GM19043 (cell line): Measurements from ENCODE around the gene CCDC50.

Experiments used
- ATAC-seq: cut with Tn5 transposase; IDR thresholded peaks from one replicate; pipeline ENCODE4 v1.9.1; 2021; ENCODE audit warnings: low read depth; ENCODE audit not compliant: unreplicated experiment

The CCDC50 gene, protein sequence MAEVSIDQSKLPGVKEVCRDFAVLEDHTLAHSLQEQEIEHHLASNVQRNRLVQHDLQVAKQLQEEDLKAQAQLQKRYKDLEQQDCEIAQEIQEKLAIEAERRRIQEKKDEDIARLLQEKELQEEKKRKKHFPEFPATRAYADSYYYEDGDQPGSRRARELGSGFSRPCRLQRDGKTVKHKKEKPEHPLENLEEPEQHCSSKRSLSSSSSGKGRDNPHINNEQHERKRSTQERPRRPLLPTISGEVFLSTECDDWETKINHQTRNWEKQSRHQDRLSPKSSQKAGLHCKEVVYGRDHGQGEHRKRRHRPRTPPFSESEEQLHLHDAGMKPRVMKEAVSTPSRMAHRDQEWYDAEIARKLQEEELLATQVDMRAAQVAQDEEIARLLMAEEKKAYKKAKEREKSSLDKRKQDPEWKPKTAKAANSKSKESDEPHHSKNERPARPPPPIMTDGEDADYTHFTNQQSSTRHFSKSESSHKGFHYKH

DNA sequence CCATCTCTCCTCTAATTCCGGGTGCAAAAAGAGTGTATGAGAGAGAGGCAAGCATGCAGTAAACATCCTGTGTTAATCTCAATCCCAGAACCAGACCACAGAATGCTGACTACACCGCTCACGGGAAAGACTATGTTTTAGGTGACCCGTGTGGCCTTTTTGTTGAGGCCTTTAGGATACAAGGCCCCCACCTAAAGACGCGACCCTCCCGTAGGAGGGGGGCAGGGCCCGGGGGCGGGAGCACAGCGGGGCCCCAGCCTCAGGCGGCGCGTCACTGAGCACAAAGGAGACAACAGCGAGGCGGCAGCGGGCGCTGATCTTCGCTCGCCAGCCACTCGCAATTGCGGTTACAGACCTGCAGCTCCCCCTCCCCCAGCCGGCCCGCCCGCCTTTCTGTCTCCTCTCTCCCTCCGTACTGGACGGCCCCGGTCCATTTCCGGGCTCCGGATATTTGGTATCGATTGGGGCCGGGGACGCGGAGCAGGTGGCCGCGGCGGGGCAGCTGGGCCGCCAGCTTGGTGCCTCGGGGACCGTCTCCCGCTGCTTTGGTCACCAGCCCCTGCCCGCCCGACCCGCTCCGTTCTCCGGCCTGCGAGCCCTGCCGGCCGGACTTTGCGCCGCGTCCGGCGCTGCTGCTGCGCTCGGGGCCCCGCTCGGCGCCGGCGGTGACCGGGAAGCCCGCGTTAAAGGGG is at the start of gene CCDC50:
CCDC50 (plus strand) TSS at position 433 of the 692 bp plus-strand sequence. CDS start 281 bp downstream, outside the sequence.
- peak; percentile 70 for ATAC-seq

DNA sequence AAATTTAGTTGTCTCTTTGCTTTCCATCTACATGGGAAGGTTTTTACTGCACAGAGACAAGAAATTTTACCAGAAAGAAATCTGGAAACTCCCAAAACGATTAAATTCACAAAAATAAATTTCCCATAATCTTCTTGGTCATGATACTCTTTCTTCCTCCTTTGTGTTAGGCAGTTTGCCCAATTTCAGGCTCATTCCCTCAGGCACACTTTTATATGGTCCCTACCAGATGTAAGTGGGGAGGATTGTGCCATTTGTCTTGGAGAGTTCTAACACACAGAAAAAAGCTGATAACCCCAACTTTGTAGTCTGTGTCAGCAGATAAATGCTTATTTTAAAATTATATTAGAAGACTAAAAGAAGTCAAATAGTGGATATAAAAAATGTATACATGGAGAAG is 49.1 kb upstream of the CCDC50 start:
- no peak for ATAC-seq

DNA sequence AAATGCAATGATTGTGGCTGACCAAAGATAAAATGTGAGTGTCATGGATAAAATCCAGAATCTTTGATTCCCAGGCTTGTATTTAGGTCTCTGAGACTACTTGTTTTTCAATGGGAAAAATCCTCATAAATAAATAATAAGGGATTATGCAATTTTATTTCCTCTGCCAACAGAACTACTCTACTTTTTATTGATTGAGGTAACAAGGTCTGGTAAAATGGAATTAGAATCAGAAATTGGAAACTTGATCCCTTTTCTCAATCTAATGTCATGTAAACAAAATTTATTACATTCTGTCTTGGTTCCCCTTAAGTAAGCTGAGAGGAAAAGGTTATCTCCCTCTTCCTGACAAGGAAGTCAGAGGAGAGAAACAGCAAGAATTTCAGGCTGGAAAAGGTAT is 48.3 kb upstream of the CCDC50 start:
- no peak for ATAC-seq

DNA sequence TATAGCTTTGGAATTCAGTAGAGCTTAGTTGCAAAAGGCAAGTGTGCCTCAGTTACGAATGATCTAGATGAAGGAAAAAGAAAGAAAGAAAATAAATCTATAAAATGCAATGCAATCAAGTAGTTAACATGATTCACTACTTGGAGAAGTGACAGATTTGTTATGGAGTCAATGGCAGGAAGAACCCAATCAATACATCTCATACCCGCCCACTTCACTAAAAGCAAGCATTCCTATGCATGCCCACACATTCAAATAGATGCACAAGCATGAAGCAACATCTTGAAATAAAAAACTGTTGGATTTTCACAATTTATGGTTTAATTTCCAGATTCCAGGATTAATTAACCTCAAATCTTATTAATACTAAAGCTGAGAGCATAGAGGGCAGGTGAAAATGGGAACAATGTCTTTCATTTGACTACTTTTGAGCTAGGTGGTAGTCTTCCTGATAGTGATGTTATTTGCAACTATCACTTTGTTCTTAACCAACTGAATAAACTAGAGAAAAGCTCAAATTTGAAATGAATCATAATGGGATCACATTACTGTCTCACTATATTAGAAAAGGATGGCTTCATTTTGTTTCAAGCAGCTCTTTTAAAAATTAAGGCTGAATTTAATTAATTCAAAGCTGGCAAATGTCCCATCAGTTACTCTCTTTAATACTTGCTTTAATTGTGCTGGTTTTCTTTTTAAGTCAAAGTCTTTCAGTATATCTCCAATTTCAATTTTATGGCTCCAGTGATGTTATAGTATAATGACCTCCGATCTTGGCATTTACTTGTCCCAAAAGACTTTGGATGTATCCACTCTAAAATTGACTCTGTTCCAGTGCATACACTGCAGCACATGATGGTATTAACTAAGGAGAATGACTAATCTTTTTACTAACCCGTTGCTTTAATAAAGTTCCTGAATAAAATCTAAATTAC is 46.7 kb upstream of the CCDC50 start:
- ATAC-seq, result no peak

DNA sequence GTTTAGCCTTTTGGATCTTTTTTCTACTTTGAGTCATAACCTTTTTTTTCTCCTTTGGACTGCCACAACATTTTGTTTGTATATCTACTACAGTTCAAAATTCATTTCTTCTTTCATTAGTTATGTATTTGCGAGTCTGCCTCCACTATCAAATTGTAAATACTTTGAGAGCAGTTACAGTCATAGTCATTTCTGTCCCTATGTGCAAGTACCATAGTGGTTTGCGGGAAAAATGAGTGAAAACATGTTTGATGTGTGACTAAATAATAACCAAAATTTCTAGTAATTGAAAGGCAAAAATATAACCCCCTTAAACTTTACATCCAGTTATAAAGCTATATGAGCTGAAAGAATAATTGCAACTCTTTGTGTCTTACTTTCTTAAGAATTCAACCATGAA is 45.8 kb upstream of the CCDC50 start:
- ATAC-seq, result no peak

DNA sequence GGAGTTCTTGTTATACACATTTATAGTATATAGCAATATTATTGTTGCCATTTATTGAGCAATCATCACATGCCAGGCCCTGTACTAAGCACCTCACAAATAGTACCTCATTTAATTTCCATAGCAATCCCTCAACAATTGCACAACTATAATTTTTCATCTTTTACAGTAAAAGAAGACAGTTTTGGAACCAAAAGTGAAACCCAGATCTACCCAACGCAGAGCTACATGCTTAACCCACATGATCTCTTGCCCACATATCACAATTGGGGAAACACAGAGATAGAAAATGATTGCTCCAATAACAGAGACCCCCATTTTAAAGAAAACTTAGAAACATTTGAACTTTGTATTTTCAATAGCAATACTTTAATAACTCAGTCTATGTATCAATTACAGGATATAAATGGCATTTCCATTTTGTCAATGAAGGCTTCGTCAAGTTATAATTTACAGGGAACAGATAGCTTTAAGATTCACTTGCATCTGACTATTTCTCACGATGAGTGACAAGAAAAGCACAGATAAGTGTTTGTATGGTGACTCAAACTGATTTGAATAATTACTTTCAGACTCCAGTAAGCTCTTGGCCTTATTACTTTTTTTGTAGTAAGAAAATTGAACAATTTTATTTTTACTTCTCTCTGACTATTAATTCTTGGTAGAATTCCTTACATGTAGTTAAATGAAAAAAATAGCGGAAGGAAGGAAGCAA is 38.7 kb upstream of the CCDC50 start:
- ATAC-seq, result peak; percentile 67

DNA sequence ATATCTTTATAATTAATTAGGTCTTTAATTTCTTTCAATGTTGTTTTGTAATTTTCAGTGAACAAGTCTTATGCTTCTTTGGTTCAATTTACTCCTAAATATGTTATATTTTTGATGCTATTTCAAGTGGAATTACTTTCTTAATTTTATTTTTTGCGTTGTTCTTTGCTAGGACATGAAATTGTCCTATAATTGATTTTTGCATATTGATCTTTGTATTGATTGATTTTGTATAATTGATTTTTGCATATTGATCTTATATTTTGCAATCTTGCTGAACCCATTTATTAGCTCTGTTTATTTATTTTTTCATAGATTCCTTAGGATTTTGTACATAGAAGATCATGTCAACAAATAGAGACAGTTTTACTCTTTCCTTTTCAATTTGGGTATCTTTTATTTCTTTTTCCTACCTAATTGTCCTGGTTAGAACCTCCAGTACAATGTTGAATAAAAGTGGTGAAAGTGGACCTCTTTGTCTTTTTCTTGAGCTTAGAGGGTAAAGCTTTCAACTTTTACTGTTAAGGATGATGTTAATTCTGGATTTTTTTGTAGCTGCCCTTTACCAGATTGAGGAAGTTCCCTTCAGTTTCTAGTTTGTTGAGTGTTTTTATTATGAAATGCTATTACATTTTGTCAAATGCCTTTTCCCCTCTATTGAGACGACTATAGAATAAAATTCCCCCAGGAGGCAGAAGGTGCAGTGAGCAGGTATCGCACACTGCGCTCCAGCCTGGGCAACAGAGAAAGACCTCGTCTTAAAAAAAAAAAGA is 36.8 kb upstream of the CCDC50 start:
- no peak for ATAC-seq

DNA sequence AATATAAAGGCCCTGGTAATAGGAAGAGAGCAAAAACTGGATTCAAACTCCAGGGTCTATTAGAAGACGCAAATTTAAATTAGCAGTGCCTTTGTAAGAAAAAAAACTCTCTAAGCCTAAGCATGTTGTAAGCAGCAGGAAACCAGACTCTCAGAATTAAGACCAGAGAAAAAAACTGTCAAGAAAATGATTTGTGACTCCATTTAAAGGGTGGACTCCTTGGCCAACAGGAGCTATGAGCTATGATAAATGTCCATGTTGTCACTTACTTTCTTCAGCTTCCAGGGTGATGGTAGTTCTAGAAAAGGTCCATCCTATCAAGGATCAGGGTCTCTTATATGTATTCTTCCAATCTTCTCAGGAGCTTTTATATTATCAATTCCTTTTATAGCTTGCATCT is 34.9 kb upstream of the CCDC50 start:
- ATAC-seq, result no peak

DNA sequence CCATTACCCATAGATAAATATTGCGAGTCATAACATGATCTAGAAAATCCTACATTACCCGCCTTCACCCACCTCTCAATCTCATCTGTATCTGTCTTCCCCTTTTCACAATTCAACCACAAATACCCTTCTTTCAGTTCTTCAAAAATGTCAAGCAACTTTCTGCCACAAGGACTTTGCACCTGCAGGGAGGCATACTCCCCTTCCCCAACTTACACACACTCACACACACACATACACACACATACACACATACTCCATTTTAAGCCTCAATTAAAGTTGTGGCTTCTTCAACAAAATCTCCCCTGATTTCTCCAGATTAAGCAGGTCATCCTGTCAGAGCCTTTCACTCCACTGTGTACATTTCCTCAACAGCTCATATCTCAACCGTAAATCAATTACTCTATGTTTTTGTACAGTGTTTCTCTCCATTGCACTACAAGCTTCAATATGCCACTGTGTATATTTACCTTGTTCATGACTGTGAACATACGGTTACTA is 33.1 kb upstream of the CCDC50 start:
- ATAC-seq, result peak; percentile 79

DNA sequence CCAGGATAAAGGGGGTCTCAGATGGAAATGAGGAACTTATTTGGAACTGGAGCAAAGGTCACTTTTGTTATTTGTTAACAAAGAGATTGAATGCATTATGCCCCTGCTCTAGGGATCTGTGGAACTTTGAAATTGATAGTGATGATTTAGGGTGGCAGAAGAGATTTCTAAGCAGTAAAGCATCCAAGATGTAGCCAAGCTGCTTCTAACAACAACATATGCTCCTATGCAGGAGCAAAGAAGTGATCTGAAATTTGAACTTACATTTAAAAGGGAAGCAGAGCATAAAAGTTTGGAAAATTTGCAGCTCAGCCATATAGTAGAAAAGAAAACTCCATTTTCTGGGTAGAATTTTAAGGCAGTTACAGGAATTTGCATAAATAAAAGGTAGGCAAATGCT is 30.3 kb upstream of the CCDC50 start:
- no peak for ATAC-seq

DNA sequence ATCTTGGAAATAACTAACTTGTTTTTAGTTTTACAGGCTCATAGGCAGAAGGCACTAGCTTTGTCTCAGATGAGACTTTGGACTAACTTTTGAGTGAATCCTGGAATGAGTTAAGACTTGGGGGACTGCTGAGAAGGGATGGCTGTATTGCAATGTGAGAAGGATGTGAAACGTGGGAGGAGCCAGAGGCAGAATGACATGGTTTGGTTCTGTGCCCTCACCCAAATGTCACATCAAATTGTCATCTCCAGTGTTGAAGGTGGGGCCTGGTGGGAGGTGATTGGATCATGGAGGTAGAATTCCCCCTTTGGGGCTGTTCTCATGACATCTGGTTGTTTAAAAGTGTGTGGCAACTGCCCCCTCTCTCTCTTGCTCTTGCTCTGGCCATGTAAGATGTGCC is 28.8 kb upstream of the CCDC50 start:
- peak; percentile 17 for ATAC-seq

DNA sequence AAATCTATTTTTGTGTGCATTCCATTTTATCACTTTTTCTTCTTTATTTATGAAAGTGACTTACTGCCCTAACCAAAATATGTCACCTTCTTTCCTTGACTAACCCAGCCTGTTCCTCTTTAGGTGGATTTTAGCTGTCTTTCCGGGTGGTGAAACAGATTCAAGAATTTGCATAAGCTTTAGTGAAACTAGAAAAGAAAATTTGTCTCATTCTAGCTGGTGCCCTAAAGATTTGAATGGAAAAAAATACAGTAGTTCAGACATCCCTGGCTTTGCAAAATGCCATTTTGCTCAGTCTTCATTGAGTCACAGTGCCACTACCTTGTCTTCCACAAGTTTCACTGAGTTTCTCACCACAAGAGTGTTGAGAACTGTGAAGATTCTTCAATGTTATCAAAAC is 28.2 kb upstream of the CCDC50 start:
- peak; percentile 69 for ATAC-seq

DNA sequence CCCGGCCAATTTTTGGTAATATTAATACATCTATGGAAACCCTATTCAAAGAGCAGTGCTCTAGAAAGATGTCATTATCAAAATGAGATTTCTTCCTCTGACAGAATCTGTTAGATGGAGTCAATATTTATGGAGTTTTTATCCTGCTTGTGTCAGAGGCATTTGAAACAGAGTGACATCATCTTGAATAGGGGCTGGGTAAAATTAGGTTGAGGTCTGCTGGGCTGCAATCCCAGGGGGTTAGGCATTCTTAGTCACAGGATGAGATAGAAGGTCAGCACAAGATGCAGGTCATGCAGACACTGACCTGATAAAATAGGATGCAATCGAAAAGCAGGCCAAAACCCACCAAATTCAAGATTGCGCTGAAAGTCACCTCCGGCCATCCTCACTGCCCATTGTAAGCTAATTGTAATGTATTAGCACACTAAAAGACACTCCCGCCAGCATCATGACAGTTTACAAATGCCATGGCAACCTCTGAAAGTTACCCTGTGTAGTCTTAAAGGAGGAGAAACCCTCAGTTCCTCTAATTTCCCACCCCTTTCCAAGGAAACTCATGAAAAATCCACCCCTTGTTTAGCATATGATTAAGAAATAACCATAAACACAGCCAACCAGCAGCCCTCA is 27.3 kb upstream of the CCDC50 start:
- ATAC-seq, result no peak

DNA sequence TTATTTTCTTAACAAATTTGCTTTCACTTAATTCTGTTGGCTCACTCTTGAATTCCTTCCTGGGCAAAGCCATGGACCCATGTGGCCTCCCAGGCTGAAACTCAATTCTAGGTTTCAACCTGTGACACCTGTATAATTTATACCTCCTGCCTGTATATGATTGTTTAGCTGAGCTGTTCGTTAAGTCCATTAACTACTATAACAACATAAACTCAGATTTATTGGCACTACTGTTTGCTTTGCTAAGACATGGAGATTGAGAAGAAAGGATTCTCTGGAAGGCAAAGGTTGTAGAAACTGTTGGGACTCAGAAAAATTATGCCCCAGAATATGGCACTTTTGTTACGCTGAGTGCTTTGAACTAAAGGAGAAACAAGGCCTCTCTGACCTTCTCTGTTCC is 26.7 kb upstream of the CCDC50 start:
- ATAC-seq, result no peak

DNA sequence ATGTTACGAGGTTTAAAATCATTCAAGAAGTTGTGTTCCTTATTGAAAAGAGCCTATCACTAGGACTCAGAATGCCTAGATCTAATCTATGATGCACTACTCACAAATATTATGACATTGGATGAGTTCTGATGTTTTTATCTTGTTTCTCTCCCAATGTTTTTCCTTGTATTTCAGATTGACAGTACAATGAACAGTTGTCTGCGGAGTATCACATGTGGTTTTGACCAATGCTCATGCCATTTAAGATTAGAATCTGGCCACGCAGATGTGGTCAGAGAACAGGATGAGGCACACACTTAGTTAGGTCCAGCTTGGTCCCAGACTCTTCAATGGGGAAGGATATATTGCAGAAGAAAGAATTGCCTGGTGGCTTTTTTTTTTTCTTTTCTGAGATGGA is 25.6 kb upstream of the CCDC50 start:
- no peak for ATAC-seq

DNA sequence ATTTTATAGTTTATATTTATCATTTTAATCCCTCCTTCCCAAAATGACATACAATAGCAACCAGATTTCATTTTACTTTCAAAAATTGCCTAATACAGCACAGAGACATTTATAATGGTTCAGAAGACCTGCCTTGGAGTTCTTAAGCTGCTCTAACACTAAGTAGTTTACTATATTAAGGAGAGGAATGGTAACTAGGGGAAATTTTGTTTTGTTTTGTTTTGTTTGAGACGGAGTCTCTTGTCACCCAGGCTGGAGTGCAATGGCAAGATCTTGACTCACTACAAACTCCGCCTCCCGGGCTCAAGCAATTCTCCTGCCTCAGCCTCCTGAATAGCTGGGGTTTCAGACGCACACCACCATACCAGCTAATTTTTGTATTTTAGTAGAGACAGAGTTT is 22.8 kb upstream of the CCDC50 start:
- no peak for ATAC-seq

DNA sequence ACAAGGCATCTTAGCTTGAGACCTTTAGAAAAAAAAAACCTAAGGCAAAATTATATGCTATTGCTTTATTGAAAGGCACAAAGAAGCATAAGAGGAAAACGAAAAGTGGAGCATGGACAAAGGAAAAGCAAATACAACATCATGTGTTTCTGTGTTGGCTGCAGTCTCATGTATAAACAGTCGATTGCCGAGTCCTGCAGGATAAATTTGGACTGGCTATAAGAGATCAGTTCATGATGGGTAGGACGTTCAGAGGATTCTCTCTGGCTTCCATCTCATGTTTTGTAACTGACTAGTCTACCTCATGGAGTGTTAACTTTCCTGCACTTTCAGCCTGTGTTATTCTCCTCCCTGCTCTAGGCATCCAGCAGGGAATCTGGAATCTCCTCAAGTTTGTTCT is 21.9 kb upstream of the CCDC50 start:
- ATAC-seq, result no peak

DNA sequence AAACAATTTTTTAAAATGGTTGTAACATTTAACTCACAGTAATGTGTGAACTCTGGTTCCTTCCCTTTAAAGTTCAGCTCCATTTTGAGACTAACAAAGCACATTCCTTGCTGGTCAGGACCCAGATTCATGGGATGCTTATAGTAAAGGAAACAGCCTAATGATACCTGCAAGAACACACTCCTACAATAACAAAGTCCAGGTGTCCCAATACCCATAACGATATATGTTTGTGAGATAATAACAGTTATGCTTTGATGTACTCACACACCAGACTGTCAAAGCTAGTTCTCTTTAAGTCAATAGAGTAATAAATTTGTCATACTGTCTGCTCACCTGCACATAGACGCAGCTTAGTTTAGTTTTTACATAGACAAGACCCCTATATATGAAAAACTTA is 15.9 kb upstream of the CCDC50 start:
- no peak for ATAC-seq
